CD4-positive, alpha-beta T cell treated with Interleukin-2 at 100 ng/mL for 4 hours (primary cell): Measurements from ENCODE around the gene ENPP6.
"Not testable (repeated sequence)": the region's sequence is repeated elsewhere in the genome, so short reads cannot be mapped to it uniquely, and the experiment has no call there.

Experiments used
- DNase-seq: peaks from one replicate; pipeline ENCODE4 v3.0.0-alpha.2; 2020; ENCODE audit warnings: low spot score

The ENPP6 gene

GRCh38 chr4:184148738-184149637 is 68.7 kb downstream of the ENPP6 start:
- DNase-seq: no peak

- no peak for DNase-seq
Observed at GRCh38 chr4:184147858-184148737, 69.6 kb downstream of the ENPP6 start.

GRCh38 chr4:184146951-184147350 is 70.7 kb downstream of the ENPP6 start:
- DNase-seq: no peak

GRCh38 chr4:184145596-184145995 is 72.1 kb downstream of the ENPP6 start:
- no peak for DNase-seq

- no peak for DNase-seq
Observed at GRCh38 chr4:184143770-184144564, 73.7 kb downstream of the ENPP6 start.

GRCh38 chr4:184142121-184143000 is 75.3 kb downstream of the ENPP6 start:
- DNase-seq: no peak

GRCh38 chr4:184140901-184141300 is 76.8 kb downstream of the ENPP6 start:
- DNase-seq: not testable (repeated sequence)

GRCh38 chr4:184136525-184136924 is 81.1 kb downstream of the ENPP6 start:
- no peak for DNase-seq

- DNase-seq: no peak
Observed at GRCh38 chr4:184126800-184127199, 90.9 kb downstream of the ENPP6 start.

GRCh38 chr4:184122631-184123408 is 94.9 kb downstream of the ENPP6 start:
- no peak for DNase-seq

- no peak for DNase-seq
Observed at GRCh38 chr4:184120549-184121127, 97.0 kb downstream of the ENPP6 start.

- no peak for DNase-seq
Observed at GRCh38 chr4:184117662-184118199, 99.9 kb downstream of the ENPP6 start.

GRCh38 chr4:184115399-184115798 is 102.3 kb downstream of the ENPP6 start:
- DNase-seq: no peak

- no peak for DNase-seq
Observed at GRCh38 chr4:184114431-184114830, 103.2 kb downstream of the ENPP6 start.

- DNase-seq: no peak
Observed at GRCh38 chr4:184112006-184112550, 105.6 kb downstream of the ENPP6 start.

GRCh38 chr4:184111233-184111832 is 106.3 kb downstream of the ENPP6 start:
- DNase-seq: no peak

- DNase-seq: no peak
Observed at GRCh38 chr4:184110452-184111224, 107.0 kb downstream of the ENPP6 start.

GRCh38 chr4:184108006-184108501 is 109.6 kb downstream of the ENPP6 start:
- DNase-seq: no peak
